Measurements from ENCODE around the gene SLC35B2.

DNA sequence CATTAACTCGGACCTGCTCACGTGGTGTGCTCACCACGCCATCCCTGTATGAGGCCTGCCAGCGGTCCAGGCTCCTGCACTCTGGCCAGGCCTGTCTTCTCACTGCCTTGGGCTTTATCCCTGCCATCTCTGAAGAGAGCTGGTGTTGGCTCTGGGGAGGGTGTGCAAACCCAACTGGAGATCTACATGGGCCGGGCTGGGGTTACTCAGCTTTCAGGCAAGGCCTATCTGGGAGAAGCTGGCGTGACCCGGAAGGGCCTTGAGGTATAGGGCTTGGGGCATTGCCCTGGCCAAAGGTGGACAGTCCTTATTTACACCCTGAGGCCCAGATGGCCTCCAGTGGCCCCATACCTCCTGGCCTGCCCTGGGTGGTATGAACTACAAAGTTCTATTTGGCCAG, 28.9 kb downstream of the SLC35B2 start:
- TF ChIP-seq, protein P1, sequence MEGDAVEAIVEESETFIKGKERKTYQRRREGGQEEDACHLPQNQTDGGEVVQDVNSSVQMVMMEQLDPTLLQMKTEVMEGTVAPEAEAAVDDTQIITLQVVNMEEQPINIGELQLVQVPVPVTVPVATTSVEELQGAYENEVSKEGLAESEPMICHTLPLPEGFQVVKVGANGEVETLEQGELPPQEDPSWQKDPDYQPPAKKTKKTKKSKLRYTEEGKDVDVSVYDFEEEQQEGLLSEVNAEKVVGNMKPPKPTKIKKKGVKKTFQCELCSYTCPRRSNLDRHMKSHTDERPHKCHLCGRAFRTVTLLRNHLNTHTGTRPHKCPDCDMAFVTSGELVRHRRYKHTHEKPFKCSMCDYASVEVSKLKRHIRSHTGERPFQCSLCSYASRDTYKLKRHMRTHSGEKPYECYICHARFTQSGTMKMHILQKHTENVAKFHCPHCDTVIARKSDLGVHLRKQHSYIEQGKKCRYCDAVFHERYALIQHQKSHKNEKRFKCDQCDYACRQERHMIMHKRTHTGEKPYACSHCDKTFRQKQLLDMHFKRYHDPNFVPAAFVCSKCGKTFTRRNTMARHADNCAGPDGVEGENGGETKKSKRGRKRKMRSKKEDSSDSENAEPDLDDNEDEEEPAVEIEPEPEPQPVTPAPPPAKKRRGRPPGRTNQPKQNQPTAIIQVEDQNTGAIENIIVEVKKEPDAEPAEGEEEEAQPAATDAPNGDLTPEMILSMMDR (conservative IDR thresholded peaks at IDR 0.05) = no peak
- TF ChIP-seq ZFX (IDR thresholded peaks at IDR 0.05) = no peak
